Tibial nerve (tissue), 4 donors: ENCODE data around the gene SLC45A3. TPM values are rescaled to one million over a fixed set of nuclear protein-coding genes. Genes with fewer than 3 reads are reported as not detected.

Experiments
- DNase-seq, 2 donors: peaks; one replicate each; pipeline ENCODE4 v3.0.0-alpha.2; 2019; ENCODE audit warnings: low spot score in 2 of 2
- H3K27ac ChIP-seq, 4 donors: fragments of 200-600 bp; sonication (generic) in 3 of 4; one replicate each; pipeline ENCODE4 v1.5.1; 2017 to 2019; ENCODE audit warnings: mild to moderate bottlenecking in 1 of 4
- H3K27me3 ChIP-seq, 2 donors: fragments of 200-600 bp; sonication (generic) in 1 of 2; one replicate each; pipeline versions ENCODE4 v1.5.1 to v1.6.0; 2017 to 2019
- H3K36me3 ChIP-seq, 3 donors: fragments of 200-600 bp; sonication (generic); one replicate each; pipeline ENCODE4 v1.5.1; 2018 to 2019
- H3K4me1 ChIP-seq, 4 donors: fragments of 200-600 bp; sonication (generic) in 3 of 4; one replicate each; pipeline ENCODE4 v1.5.1; 2017 to 2019
- H3K4me3 ChIP-seq, 4 donors: fragments of 200-600 bp; sonication (generic) in 3 of 4; one replicate each; pipeline ENCODE4 v1.5.1; 2017 to 2019; ENCODE audit warnings: mild to moderate bottlenecking in 1 of 4, moderate library complexity in 1 of 4
- H3K9me3 ChIP-seq, 4 donors: fragments of 200-600 bp; sonication (generic) in 3 of 4; one replicate each; pipeline ENCODE4 v1.5.1; 2017 to 2019
- EP300 ChIP-seq, 2 donors: sonication (generic); formaldehyde crosslinking; IDR thresholded peaks; one replicate each; pipeline ENCODE4 v1.6.1; 2017; ENCODE audit warnings: antibody characterized with exemption in 2 of 2, mild to moderate bottlenecking in 1 of 2
- POLR2A ChIP-seq, 2 donors: fragments of 450-650 bp; IDR thresholded peaks; one replicate each; pipeline ENCODE4 v1.6.1; 2017; ENCODE audit warnings: antibody characterized with exemption in 2 of 2, mild to moderate bottlenecking in 2 of 2, moderate library complexity in 2 of 2
- WGBS, 2 donors: methylation state at CpG; one replicate each; pipeline ENCODE4 v1.1.5; 2018; 5-methylcytosine and 5-hydroxymethylcytosine counted together
- total RNA-seq, 4 donors: library from RNA; depleted of rRNA; stranded (reverse); fragments of >200 nt; gene quantifications; one replicate each; pipeline ENCODE4 v1.1.0, GENCODE V29; 2016
- TF ChIP-seq, protein P1 (sequence below), 5 experiments: fragments of 200-600 bp in 3 of 5; fragments of 450-650 bp in 2 of 5; sonication (generic) in 3 of 5; IDR thresholded peaks; one replicate each; pipeline ENCODE4 v1.5.1; 2016 to 2019; ENCODE audit warnings: antibody characterized with exemption in 5 of 5, mild to moderate bottlenecking in 3 of 5, moderate library complexity in 2 of 5

SLC45A3 gene
- total RNA-seq, 4 donors from 2014 or later, result 0.44 to 2.9 (median 1.3) TPM

DNA sequence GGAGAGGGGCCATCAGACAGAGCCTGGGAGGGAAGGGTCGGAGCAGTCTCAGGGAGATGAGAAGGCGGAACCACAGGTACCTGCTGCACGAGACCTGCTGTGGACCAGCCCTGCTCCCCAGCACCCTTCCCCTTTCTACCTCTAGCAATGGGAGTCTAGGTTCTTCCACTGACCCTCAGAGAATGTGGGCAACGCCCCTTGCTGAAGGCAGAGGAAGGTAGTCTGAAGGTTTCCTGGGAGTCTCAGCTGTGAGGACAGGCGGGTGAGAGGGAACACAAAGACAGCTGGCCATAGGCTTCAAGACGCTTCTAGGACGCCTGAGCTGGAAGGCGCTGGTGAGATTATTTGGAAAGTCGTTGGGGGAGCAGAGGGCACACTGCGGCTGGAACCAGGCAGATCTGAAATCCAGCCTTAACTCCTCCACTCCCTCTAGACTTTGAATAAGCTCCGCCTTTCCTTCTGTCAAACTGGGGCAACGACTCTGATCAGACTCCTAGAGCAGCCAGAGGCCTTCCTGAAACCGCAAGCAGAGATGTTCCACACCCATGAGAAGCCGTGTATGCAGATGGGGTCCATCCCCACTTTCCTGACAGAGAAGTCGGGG lies 18.1 kb downstream of the SLC45A3 start:
- no peak overlapping the region for H3K4me3 ChIP-seq
- no peak for DNase-seq
- H3K4me1 ChIP-seq, result peaks cover 0 to 13% (median 3%) of the 10 kb centered on the region in 4 donors
- H3K27me3 ChIP-seq, result no peaks in the 10 kb centered on the region
- H3K36me3 ChIP-seq, result no peaks in the 10 kb centered on the region
- 74 to 83% methylated on average over 15 of the region's 15 CpGs for WGBS, 2 donors
- no peaks in the 10 kb centered on the region for H3K9me3 ChIP-seq
- TF ChIP-seq POLR2A (IDR thresholded peaks at IDR 0.05) (no peak), EP300 (IDR thresholded peaks at IDR 0.05) (no peak)
- TF ChIP-seq, protein P1, sequence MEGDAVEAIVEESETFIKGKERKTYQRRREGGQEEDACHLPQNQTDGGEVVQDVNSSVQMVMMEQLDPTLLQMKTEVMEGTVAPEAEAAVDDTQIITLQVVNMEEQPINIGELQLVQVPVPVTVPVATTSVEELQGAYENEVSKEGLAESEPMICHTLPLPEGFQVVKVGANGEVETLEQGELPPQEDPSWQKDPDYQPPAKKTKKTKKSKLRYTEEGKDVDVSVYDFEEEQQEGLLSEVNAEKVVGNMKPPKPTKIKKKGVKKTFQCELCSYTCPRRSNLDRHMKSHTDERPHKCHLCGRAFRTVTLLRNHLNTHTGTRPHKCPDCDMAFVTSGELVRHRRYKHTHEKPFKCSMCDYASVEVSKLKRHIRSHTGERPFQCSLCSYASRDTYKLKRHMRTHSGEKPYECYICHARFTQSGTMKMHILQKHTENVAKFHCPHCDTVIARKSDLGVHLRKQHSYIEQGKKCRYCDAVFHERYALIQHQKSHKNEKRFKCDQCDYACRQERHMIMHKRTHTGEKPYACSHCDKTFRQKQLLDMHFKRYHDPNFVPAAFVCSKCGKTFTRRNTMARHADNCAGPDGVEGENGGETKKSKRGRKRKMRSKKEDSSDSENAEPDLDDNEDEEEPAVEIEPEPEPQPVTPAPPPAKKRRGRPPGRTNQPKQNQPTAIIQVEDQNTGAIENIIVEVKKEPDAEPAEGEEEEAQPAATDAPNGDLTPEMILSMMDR (IDR thresholded peaks at IDR 0.05), result no peak
- no peak overlapping the region for H3K27ac ChIP-seq

DNA sequence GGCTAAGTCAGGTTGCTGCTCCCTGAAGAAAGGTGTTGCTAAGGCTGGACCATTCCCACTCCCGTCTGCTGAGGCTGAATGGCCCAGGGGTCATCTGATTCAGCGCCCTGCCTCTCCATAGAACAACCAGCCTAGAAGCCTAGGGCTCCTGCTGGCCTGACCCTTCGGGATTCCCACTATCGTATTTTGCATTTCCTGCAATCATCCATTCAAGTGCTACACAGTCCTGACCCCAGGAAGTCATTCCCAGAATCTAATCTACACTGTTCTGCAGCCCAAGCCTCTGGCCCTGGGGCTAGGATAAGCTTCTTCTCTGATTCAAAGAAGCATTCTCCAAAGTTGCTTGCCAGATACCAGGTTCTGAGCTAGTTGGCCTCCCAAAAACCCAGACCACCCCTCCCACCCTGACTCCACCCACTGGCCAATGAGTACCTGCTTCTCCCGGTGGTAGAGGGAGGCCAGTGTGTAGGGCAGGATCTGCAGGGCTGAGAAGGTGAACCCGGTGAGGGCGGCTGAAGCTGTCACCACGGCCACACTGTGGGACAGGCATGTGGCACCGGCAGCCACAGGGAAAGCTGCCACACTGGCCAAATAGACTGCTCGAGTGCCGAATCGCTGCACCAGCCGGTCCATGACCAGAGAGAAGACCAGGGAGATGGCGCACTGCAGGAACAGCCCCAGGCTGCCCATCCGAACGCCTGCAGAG lies 18.7 kb downstream of the SLC45A3 start:
- H3K36me3 ChIP-seq, result no peaks in the 10 kb centered on the region
- no peaks in the 10 kb centered on the region for H3K9me3 ChIP-seq
- 68 to 71% methylated on average over 16 of the region's 16 CpGs for WGBS, 2 donors
- no peak overlapping the region for H3K27ac ChIP-seq
- DNase-seq, result no peak
- no peaks in the 10 kb centered on the region for H3K27me3 ChIP-seq
- peaks cover 0 to 13% (median 3%) of the 10 kb centered on the region in 4 donors for H3K4me1 ChIP-seq
- H3K4me3 ChIP-seq, result no peak overlapping the region
- TF ChIP-seq EP300 (IDR thresholded peaks at IDR 0.05), result no peak
- no peak for TF ChIP-seq POLR2A (IDR thresholded peaks at IDR 0.05)
- TF ChIP-seq, protein P1 (IDR thresholded peaks at IDR 0.05), result no peak

DNA sequence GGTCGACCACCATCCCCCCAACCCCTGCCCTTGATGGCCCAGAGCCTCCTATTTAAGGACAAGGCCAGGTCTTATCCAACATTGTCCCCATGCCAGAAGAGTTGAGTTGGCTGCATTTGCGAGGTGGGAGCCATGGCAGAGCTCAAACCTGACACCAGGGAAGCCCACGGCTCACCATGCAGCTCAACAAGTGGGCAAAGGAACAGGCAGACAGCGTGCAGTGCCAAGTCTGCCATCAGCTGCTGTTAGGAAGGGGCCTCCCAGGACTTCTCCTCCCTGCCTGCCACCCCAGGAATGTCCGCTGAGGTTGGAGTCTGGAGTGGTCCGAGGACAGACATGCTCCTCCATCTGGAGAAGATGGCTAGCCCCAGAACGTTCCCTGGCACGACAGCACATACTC lies 19.9 kb downstream of the SLC45A3 start:
- no peaks in the 10 kb centered on the region for H3K27me3 ChIP-seq
- TF ChIP-seq EP300 (IDR thresholded peaks at IDR 0.05) (no peak), POLR2A (IDR thresholded peaks at IDR 0.05) (no peak)
- TF ChIP-seq, protein P1 (IDR thresholded peaks at IDR 0.05), result no peak
- no peaks in the 10 kb centered on the region for H3K36me3 ChIP-seq
- H3K27ac ChIP-seq, result no peak overlapping the region
- H3K4me1 ChIP-seq, result peaks cover 0 to 13% (median 3%) of the 10 kb centered on the region in 4 donors
- no peak for DNase-seq
- WGBS, 2 donors, result 87 to 89% methylated on average over 5 to 6 of the region's 8 CpGs
- no peaks in the 10 kb centered on the region for H3K9me3 ChIP-seq
- no peak overlapping the region for H3K4me3 ChIP-seq

DNA sequence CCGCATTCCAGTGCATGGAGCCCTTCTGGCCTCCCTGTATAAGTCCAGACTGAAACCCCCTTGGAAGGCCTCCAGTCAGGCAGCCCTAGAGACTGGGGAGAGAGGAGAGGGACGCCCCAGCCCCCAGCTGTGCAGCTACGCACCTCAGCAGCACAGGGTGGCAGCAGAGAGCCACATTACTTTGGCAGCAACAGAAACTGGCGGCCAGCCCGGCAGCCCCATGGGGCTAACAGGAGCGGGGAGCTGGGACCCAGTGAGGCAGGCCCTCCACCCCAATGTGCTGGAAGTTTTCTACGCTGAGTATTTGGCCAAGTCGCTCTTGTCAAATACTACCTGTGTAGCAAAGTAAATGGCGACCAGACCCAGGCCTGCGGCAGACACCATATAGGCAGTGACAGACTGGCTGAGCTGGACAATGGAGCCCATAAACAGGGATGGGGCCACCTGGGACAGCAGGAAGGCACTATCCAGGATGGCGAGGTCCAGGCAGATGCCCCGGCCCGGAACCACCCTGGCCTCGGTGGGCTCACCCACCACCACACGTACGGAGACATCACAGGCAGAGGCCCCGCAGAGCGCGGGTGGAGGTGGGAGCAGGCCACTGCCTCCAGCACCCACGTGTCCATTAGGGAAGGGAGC lies 21.2 kb downstream of the SLC45A3 start:
- Histone ChIP-seq H3K27me3 (no peaks in the 10 kb centered on the region), H3K4me3 (no peak overlapping the region), H3K36me3 (no peaks in the 10 kb centered on the region), H3K9me3 (no peaks in the 10 kb centered on the region), H3K27ac (no peak overlapping the region), H3K4me1 (peaks cover 0 to 6% (median 2%) of the 10 kb centered on the region in 4 donors)
- WGBS, 2 donors, result 39 to 53% methylated on average over 6 to 16 of the region's 20 CpGs
- peak in 1 of 2 donors; percentile 36 for TF ChIP-seq EP300 (IDR thresholded peaks at IDR 0.05)
- no peak for TF ChIP-seq POLR2A (IDR thresholded peaks at IDR 0.05)
- TF ChIP-seq, protein P1 (IDR thresholded peaks at IDR 0.05), result peak; percentile 77 to 90 (median 85)
- DNase-seq, result peak; percentile 67 to 87

DNA sequence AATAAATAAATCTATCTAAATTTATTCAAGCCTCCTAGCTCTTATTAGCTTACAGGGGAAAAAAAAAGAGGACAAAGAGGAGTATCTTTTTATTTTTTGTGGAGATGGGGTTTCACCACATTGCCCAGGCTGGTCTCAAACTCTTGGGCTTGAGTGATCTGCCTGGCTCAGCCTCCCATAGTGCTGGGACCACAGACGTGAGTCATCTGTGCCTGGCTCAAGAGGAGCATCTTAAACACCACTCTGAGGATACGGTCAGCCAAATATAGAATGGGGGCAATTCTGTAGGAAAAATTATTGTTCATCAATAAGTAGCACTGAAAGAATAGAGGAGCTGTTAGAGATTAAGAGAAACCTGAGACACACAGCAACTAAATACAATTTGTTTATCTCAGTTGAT lies 24.1 kb downstream of the SLC45A3 start:
- DNase-seq, result no peak
- WGBS, 2 donors, result 40 to 53% methylated on average over 2 of the region's 2 CpGs
- no peaks in the 10 kb centered on the region for H3K9me3 ChIP-seq
- H3K27me3 ChIP-seq, result no peaks in the 10 kb centered on the region
- H3K36me3 ChIP-seq, result no peaks in the 10 kb centered on the region
- no peak overlapping the region for H3K27ac ChIP-seq
- TF ChIP-seq EP300 (IDR thresholded peaks at IDR 0.05) (no peak), POLR2A (IDR thresholded peaks at IDR 0.05) (no peak)
- TF ChIP-seq, protein P1 (IDR thresholded peaks at IDR 0.05), result no peak
- H3K4me1 ChIP-seq, result peaks cover 0 to 6% (median 0%) of the 10 kb centered on the region in 4 donors
- no peak overlapping the region for H3K4me3 ChIP-seq
